B cell (primary cell): ENCODE measurements around the gene CALML6. TPM values are rescaled to one million over a fixed set of nuclear protein-coding genes. Genes with fewer than 3 reads are reported as not detected.

Experiments
- ATAC-seq: fragments of 200-7000 bp; cut with Tn5 transposase; one replicate; pipeline ENCODE4 v1.10.0; 2021; ENCODE audit warnings: low read depth, mild to moderate bottlenecking, moderate number of reproducible peaks, moderate library complexity
- CTCF ChIA-PET: fragments of 350-600 bp; sonication (Branson Sonifier 250); formaldehyde crosslinking; loops from one replicate; lab custom pipeline; 2021; ENCODE audit warnings: antibody characterized with exemption, inconsistent platforms; lab: Charles Lee
- POLR2A ChIA-PET: fragments of 350-600 bp; sonication (Branson Sonifier 250); formaldehyde crosslinking; loops from one replicate; lab custom pipeline; 2021; ENCODE audit warnings: antibody characterized with exemption; lab: Charles Lee
- DNase-seq: peaks from one replicate; pipeline ENCODE4 v3.0.0; 2013
- H2AFZ ChIP-seq: 2 replicates; pipeline ENCODE4 v1.6.1; 2012; ENCODE audit warnings: mild to moderate bottlenecking, low read depth, low read length; ENCODE audit not compliant: insufficient read depth, poor library complexity, severe bottlenecking
- H3K27ac ChIP-seq, 2 donors: 1 replicate in 1 of 2; 2 replicates in 1 of 2; pipeline ENCODE4 v1.5.1; 2012 to 2013; ENCODE audit warnings: low read length in 2 of 2, mild to moderate bottlenecking in 2 of 2, moderate library complexity in 1 of 2
- H3K27me3 ChIP-seq, 4 experiments: fragments of 200-600 bp in 1 of 4; sonication (generic) in 1 of 4; replicated peaks in 1 of 4; 1 replicate in 2 of 4; 2 replicates in 2 of 4; pipeline versions ENCODE4 v1.6.1 to v1.7.0; 2013 to 2016; ENCODE audit warnings: low read length in 3 of 4, mild to moderate bottlenecking in 2 of 4, mixed read lengths in 1 of 4, moderate library complexity in 1 of 4; ENCODE audit not compliant: insufficient read depth in 4 of 4, control insufficient read depth in 3 of 4; ENCODE audit errors: control extremely low read depth in 1 of 4
- H3K36me3 ChIP-seq, 2 experiments: replicated peaks in 1 of 2; 1 replicate in 1 of 2; 2 replicates in 1 of 2; pipeline versions ENCODE4 v1.6.1 to v1.7.1; 2013; ENCODE audit warnings: low read length in 1 of 2; ENCODE audit not compliant: insufficient read depth in 2 of 2, control insufficient read depth in 1 of 2; ENCODE audit errors: control extremely low read depth in 1 of 2, extremely low read depth in 1 of 2
- H3K4me1 ChIP-seq, 2 donors: fragments of 200-600 bp in 1 of 2; sonication (generic) in 1 of 2; 1 replicate in 1 of 2; 2 replicates in 1 of 2; pipeline versions ENCODE4 v1.5.1 to v1.6.1; 2013 to 2017; ENCODE audit warnings: low read length in 2 of 2; ENCODE audit not compliant: control insufficient read depth in 2 of 2, insufficient read depth in 2 of 2
- H3K4me2 ChIP-seq: replicated peaks from 2 replicates; pipeline ENCODE3; 2012; ENCODE audit warnings: mild to moderate bottlenecking, low read depth, low read length; ENCODE audit not compliant: poor library complexity, severe bottlenecking
- H3K4me3 ChIP-seq, 5 experiments: fragments of 200-600 bp in 1 of 5; sonication (generic) in 1 of 5; 1 replicate in 3 of 5; 2 replicates in 2 of 5; pipeline versions ENCODE4 v1.5.1 to v1.7.0; 2011 to 2016; ENCODE audit warnings: low read length in 4 of 5, mild to moderate bottlenecking in 4 of 5, low read depth in 2 of 5, control low read depth in 1 of 5, moderate library complexity in 1 of 5; ENCODE audit not compliant: insufficient read depth in 1 of 5; ENCODE audit errors: control extremely low read depth in 1 of 5, extremely low read depth in 1 of 5
- H3K79me2 ChIP-seq: fragments of 200-600 bp; sonication (generic); one replicate; pipeline ENCODE4 v1.6.0; 2016; ENCODE audit warnings: low read length; ENCODE audit not compliant: control insufficient read depth, insufficient read depth
- H3K9ac ChIP-seq: fragments of 200-600 bp; sonication (generic); 2 replicates; pipeline ENCODE4 v1.6.1; 2017; ENCODE audit warnings: mild to moderate bottlenecking, low read length, moderate library complexity
- H3K9me3 ChIP-seq, 3 donors: one replicate each; pipeline versions ENCODE4 v1.6.1 to v1.7.1; 2013; ENCODE audit warnings: low read length in 2 of 3; ENCODE audit not compliant: control insufficient read depth in 2 of 3, insufficient read depth in 1 of 3; ENCODE audit errors: control extremely low read depth in 1 of 3
- H4K20me1 ChIP-seq: 2 replicates; pipeline ENCODE4 v1.6.0; 2012; ENCODE audit warnings: mild to moderate bottlenecking, low read length; ENCODE audit not compliant: insufficient read depth, control insufficient read depth, poor library complexity, severe bottlenecking
- H3K27ac Mint-ChIP-seq: one replicate; pipeline ENCODE4 v1.8.0; 2021; ENCODE audit warnings: mixed read lengths
- H3K27me3 Mint-ChIP-seq: one replicate; pipeline ENCODE4 v1.8.0; 2021; ENCODE audit warnings: mixed read lengths
- H3K4me1 Mint-ChIP-seq: one replicate; pipeline ENCODE4 v1.8.0; 2021; ENCODE audit warnings: mixed read lengths
- H3K4me3 Mint-ChIP-seq: one replicate; pipeline ENCODE4 v1.8.0; 2021; ENCODE audit warnings: mixed read lengths
- H3K9me3 Mint-ChIP-seq: one replicate; pipeline ENCODE4 v1.8.0; 2022; ENCODE audit warnings: mixed read lengths; ENCODE audit not compliant: insufficient read depth
- CTCF ChIP-seq: fragments of 200-600 bp; IDR thresholded peaks from one replicate; pipeline ENCODE4 v1.8.0; 2022; ENCODE audit warnings: antibody characterized with exemption, mild to moderate bottlenecking
- EZH2 ChIP-seq: IDR thresholded peaks from 2 replicates; pipeline ENCODE4 v1.6.1; 2012; ENCODE audit warnings: borderline replicate concordance, low read depth, mild to moderate bottlenecking, moderate library complexity, low read length; ENCODE audit not compliant: insufficient read depth, poor library complexity, severe bottlenecking
- WGBS: methylation state at CpG from one replicate; pipeline ENCODE4 v1.1.5; 2013; ENCODE audit warnings: missing lambda C conversion rate; ENCODE audit not compliant: insufficient coverage; 5-methylcytosine and 5-hydroxymethylcytosine counted together
- intact Hi-C: fragments of 100-400 bp; cut with micrococcal nuclease; formaldehyde crosslinking; loops from one replicate; pipeline ENCODE4 v1.10.0; 2022
- polyA plus RNA-seq: library from polyadenylated mRNA; depleted of rRNA; stranded (reverse); fragments of >200 nt; gene quantifications from 2 replicates; pipeline ENCODE4 v1.2.3, GENCODE V29; 2012
- total RNA-seq, 2 donors: library from RNA; stranded (reverse); fragments of 120-200 nt in 1 of 2; gene quantifications; 1 replicate in 1 of 2; 2 replicates in 1 of 2; pipeline versions ENCODE4 v1.2.3 to v1.2.4, GENCODE V29; 2013 to 2022

The CALML6 gene
- total and polyA plus RNA-seq, 2 donors (not counting 1 experiment from before 2014, with no cell fraction given), result 0.64 to 2.0 TPM

GRCh38 chr1:1927751-1928150 lies 12.7 kb downstream of the CALML6 start:
- no peak overlapping the region for H3K9ac ChIP-seq
- H3K9me3 Mint-ChIP-seq, result no peaks in the 10 kb centered on the region
- 85% methylated on average over 25 of the region's 25 CpGs for WGBS
- H3K27me3 ChIP-seq, result peaks cover 0 to 2% (median 0%) of the 10 kb centered on the region in 4 experiments
- peak; percentile 8 for DNase-seq
- H3K4me3 ChIP-seq, result no peak overlapping the region
- no peaks in the 10 kb centered on the region for H3K4me1 ChIP-seq
- no peak overlapping the region for H3K4me2 ChIP-seq
- no peak overlapping the region for H2AFZ ChIP-seq
- no peak overlapping the region for H3K4me3 Mint-ChIP-seq
- no peak overlapping the region for H3K27ac ChIP-seq
- H3K27ac Mint-ChIP-seq, result no peak overlapping the region
- ChIA-PET POLR2A (no interaction called here), CTCF (no interaction called here)
- intact Hi-C loops, result no loop called here
- peaks cover 7% of the 10 kb centered on the region for H3K27me3 Mint-ChIP-seq
- H3K79me2 ChIP-seq, result no peaks in the 10 kb centered on the region
- TF ChIP-seq CTCF, result no peak
- no peak for TF ChIP-seq EZH2
- H4K20me1 ChIP-seq, result no peaks in the 10 kb centered on the region
- no peaks in the 10 kb centered on the region for H3K36me3 ChIP-seq
- H3K9me3 ChIP-seq, result peaks cover 0 to 4% (median 0%) of the 10 kb centered on the region in 3 donors
- no peaks in the 10 kb centered on the region for H3K4me1 Mint-ChIP-seq
- ATAC-seq, result no peak

GRCh38 chr1:1928231-1929101 lies 13.4 kb downstream of the CALML6 start:
- no peak for TF ChIP-seq CTCF
- no peak for TF ChIP-seq EZH2
- Histone ChIP-seq H3K4me1 (no peaks in the 10 kb centered on the region), H3K79me2 (no peaks in the 10 kb centered on the region), H3K4me2 (no peak overlapping the region), H3K27ac (no peak overlapping the region), H3K4me3 (no peak overlapping the region), H3K27me3 (no peaks in the 10 kb centered on the region), H2AFZ (no peak overlapping the region), H4K20me1 (no peaks in the 10 kb centered on the region), H3K9ac (no peak overlapping the region), H3K36me3 (no peaks in the 10 kb centered on the region), H3K9me3 (peaks cover 0 to 4% (median 0%) of the 10 kb centered on the region in 3 donors)
- DNase-seq, result peak; percentile 9
- Mint-ChIP-seq H3K4me3 (no peak overlapping the region), H3K4me1 (no peaks in the 10 kb centered on the region), H3K9me3 (no peaks in the 10 kb centered on the region), H3K27ac (no peak overlapping the region), H3K27me3 (peaks cover 7% of the 10 kb centered on the region)
- ChIA-PET POLR2A (no interaction called here), CTCF (no interaction called here)
- intact Hi-C loops, result no loop called here
- no peak for ATAC-seq
- WGBS, result 81% methylated on average over 29 of the region's 34 CpGs
